ENCODE results near the gene FRA10AC1. TPM values are rescaled to one million over a fixed set of nuclear protein-coding genes. Genes with fewer than 3 reads are reported as not detected.
"Not testable (repeated sequence)": the region's sequence is repeated elsewhere in the genome, so short reads cannot be mapped to it uniquely, and the experiment has no call there.

Gene FRA10AC1
- total and polyA plus RNA-seq, 5 donors = 16.1 to 28.0 (median 19.0) TPM

DNA sequence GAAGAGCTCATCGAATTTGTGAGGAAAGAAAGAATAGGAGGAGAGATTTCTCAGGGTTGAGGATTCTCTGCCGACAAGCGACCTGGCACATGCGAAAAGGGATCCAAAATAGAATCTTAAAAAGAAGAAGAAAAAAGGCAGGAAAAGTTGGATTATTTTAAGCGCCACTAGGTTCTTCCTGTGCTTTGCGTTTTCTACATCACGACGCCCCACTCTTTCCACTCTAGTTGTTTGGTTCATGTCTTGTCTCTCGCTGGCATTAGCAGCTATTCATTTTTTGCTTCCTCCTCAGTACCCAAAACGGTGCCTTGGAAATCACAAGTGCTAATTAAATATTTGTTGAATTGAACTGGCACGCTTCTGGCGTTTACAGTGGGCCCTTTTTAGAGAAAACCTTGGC, 674 bp upstream of the FRA10AC1 start:
- intact Hi-C loops (cut with DNase I) = loop anchor here in 3 of 4 donors (5.0 to 10.0 kb wide), 2 partner anchors 109 to 112 kb away; no protein-coding TSS in a partner anchor
- Histone ChIP-seq H3K4me3 (ENCODE audit: low read length) (peak overlapping the region; percentile 88), H3K4me1 (ENCODE audit: control insufficient read depth, insufficient read depth, low read length) (no peaks in the 10 kb centered on the region), H3K27ac (ENCODE audit: low read length) (peak overlapping the region; percentile 86), H3K9me3 (ENCODE audit: control insufficient read depth, low read length) (no peaks in the 10 kb centered on the region), H3K27me3 (ENCODE audit: control insufficient read depth, insufficient read depth) (no peaks in the 10 kb centered on the region)
- DNase-seq = no peak
- ATAC-seq = peak in 1 of 2 donors; percentile 26
- 2% methylated on average over 12 of the region's 12 CpGs for WGBS

GRCh38 chr10:93701866-93702209, 554 bp downstream of the FRA10AC1 start:
- intact Hi-C loops (cut with DNase I) = loop anchor here in 3 of 4 donors (5.0 to 10.0 kb wide), 2 partner anchors 110 to 113 kb away; no protein-coding TSS in a partner anchor
- peak overlapping the region; percentile 46 for H3K27ac ChIP-seq (ENCODE audit: low read length)
- ATAC-seq = peak; percentile 16 to 41

DNA sequence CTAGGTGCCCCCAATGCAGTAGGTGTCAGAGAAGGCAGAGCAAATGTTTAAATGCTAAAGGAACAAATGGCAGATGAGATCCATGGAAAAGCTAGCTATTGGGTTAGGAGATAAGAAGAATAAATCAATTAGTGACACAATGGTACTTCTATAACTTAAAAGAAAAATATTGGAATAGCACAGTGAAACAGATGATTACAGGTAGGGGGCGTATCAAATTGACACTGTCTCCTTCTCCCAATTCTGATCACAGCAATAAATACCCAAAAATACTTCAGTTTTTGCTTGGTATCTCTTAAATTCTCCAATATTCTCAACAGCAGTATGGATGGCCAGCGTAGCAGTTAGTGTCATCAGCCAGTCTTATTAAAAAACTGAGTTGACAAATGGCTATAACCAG, 5.2 kb downstream of the FRA10AC1 start:
- no peaks in the 10 kb centered on the region for H3K4me1 ChIP-seq (ENCODE audit: control insufficient read depth, insufficient read depth, low read length)
- ATAC-seq (no peak), DNase-seq (no peak)
- H3K27ac ChIP-seq (ENCODE audit: low read length) = no peak overlapping the region
- H3K9me3 ChIP-seq (ENCODE audit: control insufficient read depth, low read length) = no peaks in the 10 kb centered on the region
- intact Hi-C loops (cut with DNase I) = no loop called here
- H3K4me3 ChIP-seq (ENCODE audit: low read length) = no peak overlapping the region
- H3K27me3 ChIP-seq (ENCODE audit: control insufficient read depth, insufficient read depth) = no peaks in the 10 kb centered on the region
- 84% methylated on average over 2 of the region's 2 CpGs for WGBS

More at GRCh38 chr10:93701866-93702209, 554 bp downstream of the FRA10AC1 start:
- no peaks in the 10 kb centered on the region for H3K9me3 ChIP-seq (ENCODE audit: control insufficient read depth, low read length)
- H3K4me3 ChIP-seq (ENCODE audit: low read length) = peak overlapping the region; percentile 88
- no peak for DNase-seq
- no peaks in the 10 kb centered on the region for H3K4me1 ChIP-seq (ENCODE audit: control insufficient read depth, insufficient read depth, low read length)
- H3K27me3 ChIP-seq (ENCODE audit: control insufficient read depth, insufficient read depth) = no peaks in the 10 kb centered on the region
- WGBS = under 1% methylated on average over 9 of the region's 9 CpGs

DNA sequence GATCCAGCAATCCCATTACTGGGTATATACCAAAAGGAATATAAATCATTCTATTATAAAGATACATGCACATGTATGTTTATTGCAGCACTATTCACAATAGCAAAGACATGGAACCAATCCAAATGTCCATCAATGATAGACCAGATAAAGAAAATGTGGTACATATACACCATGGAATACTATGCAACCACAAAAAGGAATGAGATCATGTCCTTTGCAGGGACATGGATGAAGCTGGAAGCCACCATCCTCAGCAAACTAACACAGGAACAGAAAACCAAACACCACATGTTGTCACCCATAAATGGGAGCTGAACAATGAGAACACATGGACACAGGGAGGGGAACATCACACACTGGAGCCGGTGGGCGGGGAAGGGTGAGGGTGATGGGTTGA, 5.8 kb downstream of the FRA10AC1 start:
- H3K4me1 ChIP-seq (ENCODE audit: control insufficient read depth, insufficient read depth, low read length); ATAC-seq; DNase-seq; H3K9me3 ChIP-seq (ENCODE audit: control insufficient read depth, low read length); H3K4me3 ChIP-seq (ENCODE audit: low read length); intact Hi-C loops (cut with DNase I); H3K27ac ChIP-seq (ENCODE audit: low read length); H3K27me3 ChIP-seq (ENCODE audit: control insufficient read depth, insufficient read depth): not testable (repeated sequence)
- WGBS = 98% methylated on average over 2 of the region's 2 CpGs

GRCh38 chr10:93695740-93696139, 6.7 kb downstream of the FRA10AC1 start:
- H3K27ac ChIP-seq (ENCODE audit: low read length) = no peak overlapping the region
- no peaks in the 10 kb centered on the region for H3K9me3 ChIP-seq (ENCODE audit: control insufficient read depth, low read length)
- DNase-seq (no peak), ATAC-seq (no peak)
- no peaks in the 10 kb centered on the region for H3K4me1 ChIP-seq (ENCODE audit: control insufficient read depth, insufficient read depth, low read length)
- no peak overlapping the region for H3K4me3 ChIP-seq (ENCODE audit: low read length)
- H3K27me3 ChIP-seq (ENCODE audit: control insufficient read depth, insufficient read depth) = no peaks in the 10 kb centered on the region
- intact Hi-C loops (cut with DNase I) = no loop called here
- 68% methylated on average over 2 of the region's 2 CpGs for WGBS

DNA sequence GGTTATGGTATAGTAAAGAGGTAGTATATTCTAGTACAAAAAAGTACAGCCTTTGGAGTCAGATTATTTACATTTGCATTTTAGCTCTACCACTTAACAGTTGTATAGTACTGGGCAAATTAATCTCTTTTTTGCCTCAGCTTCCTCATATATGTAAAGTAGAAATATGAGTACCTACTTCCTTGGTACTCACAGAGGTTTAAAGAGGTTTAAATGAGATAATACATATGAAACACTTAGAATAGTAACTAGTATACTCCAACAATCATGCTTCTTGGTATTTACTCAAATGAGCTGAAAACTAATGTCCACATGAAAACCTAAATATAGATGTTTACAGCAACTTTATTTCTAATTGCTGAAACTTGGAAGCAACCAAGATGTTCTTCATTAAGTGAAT, 14.7 kb downstream of the FRA10AC1 start:
- H3K9me3 ChIP-seq (ENCODE audit: control insufficient read depth, low read length) = no peaks in the 10 kb centered on the region
- no peak for DNase-seq
- intact Hi-C loops (cut with DNase I) = loop anchor here in 1 of 4 donors (10.0 kb wide), 1 partner anchor 133 kb away; no protein-coding TSS in a partner anchor
- no peak overlapping the region for H3K4me3 ChIP-seq (ENCODE audit: low read length)
- no peak for ATAC-seq
- no peaks in the 10 kb centered on the region for H3K4me1 ChIP-seq (ENCODE audit: control insufficient read depth, insufficient read depth, low read length)
- H3K27ac ChIP-seq (ENCODE audit: low read length) = no peak overlapping the region
- no peaks in the 10 kb centered on the region for H3K27me3 ChIP-seq (ENCODE audit: control insufficient read depth, insufficient read depth)

DNA sequence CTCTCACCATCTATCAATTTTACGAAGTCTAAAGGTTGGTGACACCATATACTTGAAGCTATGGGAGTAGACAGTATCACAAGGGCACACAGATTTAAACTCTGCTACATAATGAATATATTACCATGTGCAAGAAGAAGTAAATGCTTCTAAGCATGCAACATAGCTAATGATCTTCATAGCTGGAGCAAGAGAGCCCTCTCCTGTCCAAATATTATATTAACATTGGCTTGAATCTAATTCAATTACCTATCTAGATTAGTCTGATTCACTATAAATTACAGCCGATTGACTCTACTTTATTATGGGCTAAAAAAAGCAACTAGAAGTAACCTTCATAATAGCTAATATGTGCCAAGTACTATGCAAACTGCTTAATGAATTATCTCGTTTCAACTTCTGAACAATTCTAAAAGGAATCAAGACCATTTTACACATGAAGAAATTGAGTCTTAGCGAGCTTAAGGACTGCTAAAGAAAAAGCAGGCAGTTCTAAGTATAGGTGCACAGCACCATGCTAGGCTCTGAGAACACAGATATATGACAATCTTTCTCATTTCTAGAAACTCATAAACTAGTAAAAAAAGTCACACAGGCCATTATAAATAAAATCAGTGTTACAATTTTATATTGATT, 21.9 kb downstream of the FRA10AC1 start:
- no peak overlapping the region for H3K27ac ChIP-seq (ENCODE audit: low read length)
- intact Hi-C loops (cut with DNase I) = loop anchor here in 1 of 4 donors (10.0 kb wide), 1 partner anchor 126 kb away; no protein-coding TSS in a partner anchor
- WGBS = 61% methylated on average over 4 of the region's 4 CpGs
- no peak overlapping the region for H3K4me3 ChIP-seq (ENCODE audit: low read length)
- no peak for DNase-seq
- H3K4me1 ChIP-seq (ENCODE audit: control insufficient read depth, insufficient read depth, low read length) = no peaks in the 10 kb centered on the region
- no peaks in the 10 kb centered on the region for H3K27me3 ChIP-seq (ENCODE audit: control insufficient read depth, insufficient read depth)
- ATAC-seq = peak; percentile 39 to 60
- no peaks in the 10 kb centered on the region for H3K9me3 ChIP-seq (ENCODE audit: control insufficient read depth, low read length)

DNA sequence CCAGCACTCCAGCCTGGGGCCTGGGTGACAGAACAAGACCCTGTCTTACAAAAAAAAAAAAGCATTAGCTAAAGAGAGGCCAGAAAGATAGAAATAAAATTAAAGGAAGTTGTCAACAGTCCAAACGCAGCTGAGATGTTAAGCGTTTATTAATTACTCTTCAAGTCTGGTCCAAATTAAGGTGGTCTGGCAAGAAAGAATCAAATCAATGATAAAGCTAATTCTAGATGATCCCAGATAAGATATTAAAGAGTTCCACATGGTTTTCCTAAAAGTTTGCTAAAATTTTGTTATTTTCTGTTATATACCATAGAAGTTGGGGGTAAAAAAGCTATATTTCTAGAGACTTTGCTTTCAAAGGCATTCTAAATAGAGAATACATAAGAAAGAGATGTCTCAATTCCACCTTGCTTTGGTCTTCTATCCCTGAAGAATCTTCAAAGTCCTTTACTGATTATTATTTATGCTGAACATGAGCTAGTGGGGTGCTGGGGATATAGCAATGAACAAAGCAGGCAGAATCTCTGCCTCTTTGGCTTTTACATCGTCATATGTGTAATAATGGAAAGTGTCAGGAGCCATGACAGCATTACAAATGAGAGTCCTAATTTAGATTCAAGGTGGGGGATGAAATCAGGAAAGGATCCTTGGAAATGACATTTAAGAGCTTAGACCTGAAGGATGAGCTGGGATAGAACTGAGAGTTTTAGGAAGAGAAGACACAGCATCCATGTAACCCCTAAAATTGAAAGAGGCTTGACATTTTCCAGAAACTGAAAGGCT, 23.4 kb downstream of the FRA10AC1 start:
- Histone ChIP-seq H3K27me3 (ENCODE audit: control insufficient read depth, insufficient read depth) (no peaks in the 10 kb centered on the region), H3K9me3 (ENCODE audit: control insufficient read depth, low read length) (no peaks in the 10 kb centered on the region), H3K4me1 (ENCODE audit: control insufficient read depth, insufficient read depth, low read length) (no peaks in the 10 kb centered on the region), H3K27ac (ENCODE audit: low read length) (no peak overlapping the region), H3K4me3 (ENCODE audit: low read length) (no peak overlapping the region)
- ATAC-seq = peak in 1 of 2 donors; percentile 55
- WGBS = 73% methylated on average over 3 of the region's 3 CpGs
- no peak for DNase-seq
- intact Hi-C loops (cut with DNase I) = loop anchor here in 3 of 4 donors (5.0 to 10.0 kb wide), 3 partner anchors 124 to 137 kb away; no protein-coding TSS in a partner anchor

DNA sequence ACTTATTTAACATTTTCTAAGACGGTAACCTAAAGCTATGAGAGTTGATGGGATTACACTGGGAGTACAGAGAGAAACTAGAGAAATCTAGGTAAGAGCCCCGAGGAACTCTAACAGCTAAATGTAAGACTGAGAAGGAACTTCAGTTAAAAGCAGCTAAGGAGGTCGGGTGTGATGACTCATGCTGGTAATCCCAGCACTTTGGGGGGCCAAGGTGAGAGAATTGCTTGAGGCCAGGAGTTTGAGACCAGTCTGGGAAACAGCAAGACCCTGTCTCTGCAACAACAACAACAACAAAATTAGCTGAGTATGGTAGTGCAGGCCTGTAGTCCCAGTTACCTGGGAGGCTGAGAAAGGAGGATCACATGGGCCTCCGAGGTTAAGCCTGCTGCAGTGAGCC, 24.0 kb downstream of the FRA10AC1 start:
- DNase-seq = no peak
- no peaks in the 10 kb centered on the region for H3K27me3 ChIP-seq (ENCODE audit: control insufficient read depth, insufficient read depth)
- H3K27ac ChIP-seq (ENCODE audit: low read length) = no peak overlapping the region
- intact Hi-C loops (cut with DNase I) = loop anchor here in 3 of 4 donors (5.0 to 10.0 kb wide), 3 partner anchors 124 to 136 kb away; no protein-coding TSS in a partner anchor
- no peak overlapping the region for H3K4me3 ChIP-seq (ENCODE audit: low read length)
- no peaks in the 10 kb centered on the region for H3K9me3 ChIP-seq (ENCODE audit: control insufficient read depth, low read length)
- no peaks in the 10 kb centered on the region for H3K4me1 ChIP-seq (ENCODE audit: control insufficient read depth, insufficient read depth, low read length)
- WGBS = 92% methylated on average over 4 of the region's 4 CpGs
- no peak for ATAC-seq

- Histone ChIP-seq H3K27ac (ENCODE audit: low read length) (no peak overlapping the region), H3K4me1 (ENCODE audit: control insufficient read depth, insufficient read depth, low read length) (no peaks in the 10 kb centered on the region), H3K9me3 (ENCODE audit: control insufficient read depth, low read length) (no peaks in the 10 kb centered on the region), H3K4me3 (ENCODE audit: low read length) (no peak overlapping the region), H3K27me3 (ENCODE audit: control insufficient read depth, insufficient read depth) (no peaks in the 10 kb centered on the region)
- intact Hi-C loops (cut with DNase I) = loop anchor here in 1 of 4 donors (10.0 kb wide), 1 partner anchor 119 kb away; no protein-coding TSS in a partner anchor
- no peak for ATAC-seq
- 90% methylated on average over 2 of the region's 2 CpGs for WGBS
- no peak for DNase-seq
Measured at GRCh38 chr10:93673791-93674190, 28.6 kb downstream of the FRA10AC1 start.

- WGBS = 86% methylated on average over 2 of the region's 2 CpGs
- DNase-seq (no peak), ATAC-seq (no peak)
- no peaks in the 10 kb centered on the region for H3K9me3 ChIP-seq (ENCODE audit: control insufficient read depth, low read length)
- intact Hi-C loops (cut with DNase I) = loop anchor here in 1 of 4 donors (10.0 kb wide), 1 partner anchor 118 kb away; no protein-coding TSS in a partner anchor
- H3K4me1 ChIP-seq (ENCODE audit: control insufficient read depth, insufficient read depth, low read length) = no peaks in the 10 kb centered on the region
- no peak overlapping the region for H3K27ac ChIP-seq (ENCODE audit: low read length)
- H3K4me3 ChIP-seq (ENCODE audit: low read length) = no peak overlapping the region
- no peaks in the 10 kb centered on the region for H3K27me3 ChIP-seq (ENCODE audit: control insufficient read depth, insufficient read depth)
Measured at GRCh38 chr10:93672890-93673289, 29.5 kb downstream of the FRA10AC1 start.
